HG02870 (cell line): Measurements from ENCODE around the gene WDR6.

Source experiments
- ATAC-seq: cut with Tn5 transposase; IDR thresholded peaks from one replicate; pipeline ENCODE4 v1.9.1; 2021; ENCODE audit warnings: mild to moderate bottlenecking, moderate library complexity; ENCODE audit not compliant: unreplicated experiment

Gene WDR6, protein sequence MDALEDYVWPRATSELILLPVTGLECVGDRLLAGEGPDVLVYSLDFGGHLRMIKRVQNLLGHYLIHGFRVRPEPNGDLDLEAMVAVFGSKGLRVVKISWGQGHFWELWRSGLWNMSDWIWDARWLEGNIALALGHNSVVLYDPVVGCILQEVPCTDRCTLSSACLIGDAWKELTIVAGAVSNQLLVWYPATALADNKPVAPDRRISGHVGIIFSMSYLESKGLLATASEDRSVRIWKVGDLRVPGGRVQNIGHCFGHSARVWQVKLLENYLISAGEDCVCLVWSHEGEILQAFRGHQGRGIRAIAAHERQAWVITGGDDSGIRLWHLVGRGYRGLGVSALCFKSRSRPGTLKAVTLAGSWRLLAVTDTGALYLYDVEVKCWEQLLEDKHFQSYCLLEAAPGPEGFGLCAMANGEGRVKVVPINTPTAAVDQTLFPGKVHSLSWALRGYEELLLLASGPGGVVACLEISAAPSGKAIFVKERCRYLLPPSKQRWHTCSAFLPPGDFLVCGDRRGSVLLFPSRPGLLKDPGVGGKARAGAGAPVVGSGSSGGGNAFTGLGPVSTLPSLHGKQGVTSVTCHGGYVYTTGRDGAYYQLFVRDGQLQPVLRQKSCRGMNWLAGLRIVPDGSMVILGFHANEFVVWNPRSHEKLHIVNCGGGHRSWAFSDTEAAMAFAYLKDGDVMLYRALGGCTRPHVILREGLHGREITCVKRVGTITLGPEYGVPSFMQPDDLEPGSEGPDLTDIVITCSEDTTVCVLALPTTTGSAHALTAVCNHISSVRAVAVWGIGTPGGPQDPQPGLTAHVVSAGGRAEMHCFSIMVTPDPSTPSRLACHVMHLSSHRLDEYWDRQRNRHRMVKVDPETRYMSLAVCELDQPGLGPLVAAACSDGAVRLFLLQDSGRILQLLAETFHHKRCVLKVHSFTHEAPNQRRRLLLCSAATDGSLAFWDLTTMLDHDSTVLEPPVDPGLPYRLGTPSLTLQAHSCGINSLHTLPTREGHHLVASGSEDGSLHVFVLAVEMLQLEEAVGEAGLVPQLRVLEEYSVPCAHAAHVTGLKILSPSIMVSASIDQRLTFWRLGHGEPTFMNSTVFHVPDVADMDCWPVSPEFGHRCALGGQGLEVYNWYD

DNA sequence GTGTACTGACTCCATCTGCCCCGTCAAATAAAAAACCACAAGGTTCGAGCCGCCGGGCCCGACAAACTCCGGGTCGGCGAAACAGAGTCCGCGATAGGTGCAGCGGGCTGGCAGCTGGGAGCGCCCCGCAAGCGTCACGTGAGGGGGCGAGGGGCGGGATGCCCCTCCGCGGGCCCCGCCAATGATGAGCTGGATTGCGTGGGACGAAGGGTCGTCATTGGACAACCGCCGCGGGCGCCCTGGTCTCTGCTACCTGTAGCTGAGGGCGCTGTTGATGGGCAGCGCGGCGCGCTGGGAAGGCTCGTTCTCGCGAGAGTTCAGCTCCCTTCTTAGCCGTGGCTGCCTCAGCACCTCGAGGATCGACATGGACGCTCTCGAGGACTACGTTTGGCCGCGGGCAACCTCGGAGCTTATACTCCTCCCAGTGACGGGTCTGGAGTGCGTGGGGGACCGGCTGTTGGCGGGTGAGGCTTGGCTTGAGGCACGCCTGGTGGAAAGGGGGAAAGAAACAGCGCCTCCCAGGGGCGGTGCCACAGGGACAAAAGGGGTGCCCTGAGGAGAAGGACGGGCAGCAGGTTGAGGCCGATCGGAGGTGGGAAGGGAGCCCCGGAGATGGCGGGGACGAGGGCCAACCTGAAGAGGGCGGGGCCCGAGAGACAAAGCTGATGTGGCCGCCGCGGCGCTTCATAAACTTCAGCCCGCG is at the start of gene WDR6:
TSS of gene WDR6 (plus strand) at position 324 of the 703 bp plus-strand sequence. CDS start at position 365, 41 bp downstream.
- ATAC-seq = peak; percentile 81

DNA sequence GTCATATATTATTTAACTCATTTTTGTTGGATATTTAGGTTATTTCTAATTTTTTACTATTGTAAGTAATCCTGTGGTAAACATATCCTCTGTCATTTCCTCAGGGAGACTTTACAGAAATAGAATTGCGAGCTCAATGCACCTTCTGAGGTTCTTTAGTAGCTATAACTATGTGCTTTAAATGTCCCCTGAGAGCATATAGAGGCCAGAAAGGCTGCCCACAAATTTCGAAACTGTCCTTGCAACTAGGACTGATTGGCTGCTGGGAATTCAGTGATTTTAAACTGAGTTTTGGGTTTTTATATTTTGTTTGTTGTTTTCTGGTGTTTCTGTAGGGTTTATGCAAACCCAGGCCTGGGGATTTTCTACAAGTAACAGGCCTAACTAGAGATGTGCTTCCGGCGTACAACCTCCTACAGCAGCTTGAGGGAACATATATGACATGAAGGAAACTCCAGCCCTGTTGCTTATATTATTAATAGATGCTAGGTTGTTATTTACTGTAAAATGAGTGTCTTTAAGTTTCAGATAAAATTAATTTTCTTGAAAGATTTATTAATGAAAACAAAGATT is 46.3 kb upstream of the WDR6 start:
- no peak for ATAC-seq

DNA sequence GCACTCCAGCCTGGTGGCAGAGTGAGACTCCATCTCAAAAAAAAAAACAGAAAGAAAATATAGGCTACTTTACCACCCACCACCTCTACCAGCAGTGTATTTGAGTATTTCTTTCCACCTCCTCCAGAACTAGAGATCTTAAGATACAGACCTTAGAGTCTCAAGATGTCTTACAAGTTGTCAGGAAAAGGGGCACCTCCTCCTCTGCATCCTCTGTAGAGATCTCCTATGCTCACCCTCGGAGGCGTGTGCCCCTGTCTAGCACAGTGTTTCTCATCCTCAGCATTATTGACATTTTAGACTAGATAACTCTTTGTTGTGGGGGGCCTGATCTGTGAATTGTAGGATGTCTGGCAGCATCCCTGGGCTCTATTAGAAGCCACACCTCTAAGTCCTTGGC is 44.9 kb upstream of the WDR6 start:
- no peak for ATAC-seq

DNA sequence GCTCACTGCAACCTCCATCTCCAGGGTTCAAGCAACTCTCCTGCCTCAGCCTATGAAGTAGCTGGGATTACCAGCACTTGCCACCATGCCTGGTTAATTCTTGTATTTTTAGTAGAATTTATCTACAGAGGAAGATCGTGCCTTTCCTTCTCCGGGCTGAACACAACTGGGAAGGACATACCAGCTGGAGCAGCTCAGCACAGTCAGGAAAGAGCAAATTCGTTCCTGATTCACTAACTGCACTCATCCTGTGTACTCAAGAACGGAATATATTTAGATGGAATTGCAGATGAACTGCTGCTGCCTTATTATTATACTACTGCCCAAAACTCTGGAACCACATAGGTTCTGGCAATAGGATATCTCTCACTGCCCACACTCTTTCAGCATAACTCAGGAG is 44.3 kb upstream of the WDR6 start:
- no peak for ATAC-seq

DNA sequence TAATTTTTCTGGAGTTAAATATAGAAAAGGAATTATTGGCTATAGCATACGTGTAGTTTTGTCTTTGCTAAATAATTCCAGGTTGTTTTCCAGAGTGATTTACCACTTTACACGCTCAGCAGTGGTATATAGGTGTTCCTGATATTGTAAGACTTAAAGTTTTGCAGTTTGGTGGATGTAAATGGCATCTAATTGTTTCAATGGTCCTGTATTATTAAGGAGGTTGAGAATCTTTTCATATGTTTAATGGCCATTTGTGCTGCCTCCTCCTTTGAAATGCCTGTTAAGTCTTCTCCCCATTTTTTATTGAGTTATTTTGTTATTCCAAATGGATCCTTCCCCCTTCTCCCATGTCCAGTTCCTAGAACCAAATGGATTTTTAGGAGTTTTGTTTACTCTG is 43.6 kb upstream of the WDR6 start:
- ATAC-seq = no peak

DNA sequence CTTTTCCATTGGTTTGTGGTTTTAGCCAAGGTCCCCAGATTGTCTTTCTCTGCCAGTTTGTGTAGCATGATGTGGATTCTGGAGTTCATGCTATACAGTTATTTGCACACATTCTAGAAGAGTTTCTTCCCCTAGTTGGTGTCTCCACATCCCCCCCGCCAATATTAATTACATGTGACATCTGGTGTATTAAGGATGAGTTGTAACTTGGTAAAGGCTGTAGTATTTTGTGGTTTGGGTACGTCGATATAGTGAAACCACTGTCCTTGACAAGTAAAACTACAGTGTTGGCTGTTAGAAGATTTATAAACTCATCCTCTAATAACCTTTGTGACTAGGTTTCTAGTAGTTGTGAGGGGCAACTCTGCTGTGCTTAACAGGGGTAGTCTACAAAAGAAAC is 40.8 kb upstream of the WDR6 start:
- ATAC-seq = no peak

DNA sequence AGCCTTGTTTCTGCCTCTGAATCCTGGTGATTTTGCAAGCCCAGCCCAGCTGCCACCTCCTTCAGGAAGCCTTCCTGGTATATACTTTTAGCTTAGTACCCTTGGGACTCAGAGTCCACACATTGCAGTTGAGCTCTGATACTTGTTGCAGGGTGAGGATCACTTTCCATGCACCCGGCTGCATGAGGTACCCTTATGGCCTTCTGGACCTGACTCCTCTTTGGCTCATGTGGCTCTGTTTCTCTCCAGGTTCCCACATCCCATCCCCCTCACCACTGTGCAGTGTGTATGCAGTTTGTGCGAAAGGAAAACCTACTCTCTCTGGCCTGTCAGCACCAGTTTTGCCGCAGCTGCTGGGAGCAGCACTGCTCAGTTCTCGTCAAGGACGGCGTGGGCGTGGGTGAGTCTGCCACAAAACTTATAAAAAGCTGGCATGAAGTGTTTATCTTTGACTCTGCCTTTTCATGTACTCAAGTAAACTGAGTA is 40.3 kb upstream of the WDR6 start:
- no peak for ATAC-seq

DNA sequence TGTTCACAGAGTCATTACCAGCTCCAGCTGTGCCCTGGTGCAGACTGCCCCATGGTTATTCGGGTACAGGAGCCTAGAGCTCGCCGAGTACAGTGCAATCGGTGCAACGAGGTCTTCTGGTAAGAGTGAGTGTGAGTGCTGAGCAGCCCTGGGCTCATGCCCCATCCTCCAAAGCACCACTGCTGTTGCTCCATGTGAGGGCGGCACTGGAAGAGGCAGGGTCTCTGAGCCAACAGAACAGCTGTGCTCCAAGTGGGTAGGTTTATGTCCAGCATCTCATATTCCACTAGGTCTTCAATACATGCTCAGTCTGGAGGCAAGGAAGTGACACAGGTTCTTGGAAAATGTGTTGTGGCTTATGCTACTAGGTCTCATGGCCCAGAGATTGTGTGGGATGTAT is 36.6 kb upstream of the WDR6 start:
- ATAC-seq = no peak

DNA sequence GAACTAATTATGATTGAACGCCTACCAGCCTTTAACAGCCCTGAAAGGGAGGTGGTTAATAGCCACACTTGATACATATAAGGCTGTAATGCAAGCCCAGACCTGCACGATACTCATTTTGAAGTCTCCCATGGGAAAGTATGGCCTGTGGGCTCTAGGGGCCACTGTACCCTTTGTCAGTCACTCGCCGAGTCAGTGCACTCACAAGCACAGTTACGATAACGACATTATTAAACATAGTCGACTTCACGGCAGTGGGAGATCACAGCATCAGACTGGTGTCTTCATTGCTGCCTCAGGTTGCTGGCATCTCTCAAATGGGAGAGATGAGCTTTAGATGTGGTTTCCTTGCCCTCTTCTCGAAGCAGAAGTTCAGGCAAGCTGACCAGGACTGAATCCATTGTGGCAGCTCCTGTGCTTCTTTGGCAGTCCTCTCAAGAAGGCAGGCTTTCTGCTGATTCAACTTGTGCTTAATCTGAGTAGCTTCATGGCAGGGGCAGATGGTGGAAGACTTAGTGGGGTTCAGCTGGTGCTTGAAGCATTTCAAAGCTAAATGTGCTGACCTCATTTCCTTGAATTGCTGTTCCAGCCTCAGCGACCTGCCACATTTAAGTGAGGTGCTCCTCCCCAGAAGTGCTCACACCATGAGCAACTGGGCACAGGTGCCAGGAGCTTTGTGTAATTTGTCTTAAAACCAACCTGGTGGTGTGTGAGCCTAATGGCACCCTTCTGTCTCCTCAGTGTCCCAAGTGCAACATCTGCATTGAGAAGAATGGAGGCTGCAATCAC is 32.9 kb upstream of the WDR6 start:
- no peak for ATAC-seq

DNA sequence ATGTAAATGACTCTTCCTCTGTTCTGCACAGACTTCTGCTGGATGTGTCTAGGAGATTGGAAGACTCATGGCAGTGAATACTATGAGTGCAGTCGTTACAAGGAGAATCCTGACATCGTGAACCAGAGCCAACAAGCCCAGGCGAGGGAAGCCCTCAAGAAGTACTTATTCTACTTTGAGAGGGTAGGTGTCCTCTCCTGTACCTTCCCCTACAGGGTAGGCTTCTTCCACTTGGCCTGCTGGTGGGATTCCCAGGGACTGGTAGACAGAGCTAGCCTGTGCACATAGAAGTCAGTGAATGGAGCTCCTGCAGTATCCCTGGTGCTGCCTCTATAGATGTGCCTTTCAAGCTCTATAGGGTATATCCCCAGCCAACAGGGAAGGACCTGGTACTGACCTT is 27.7 kb upstream of the WDR6 start:
- no peak for ATAC-seq

DNA sequence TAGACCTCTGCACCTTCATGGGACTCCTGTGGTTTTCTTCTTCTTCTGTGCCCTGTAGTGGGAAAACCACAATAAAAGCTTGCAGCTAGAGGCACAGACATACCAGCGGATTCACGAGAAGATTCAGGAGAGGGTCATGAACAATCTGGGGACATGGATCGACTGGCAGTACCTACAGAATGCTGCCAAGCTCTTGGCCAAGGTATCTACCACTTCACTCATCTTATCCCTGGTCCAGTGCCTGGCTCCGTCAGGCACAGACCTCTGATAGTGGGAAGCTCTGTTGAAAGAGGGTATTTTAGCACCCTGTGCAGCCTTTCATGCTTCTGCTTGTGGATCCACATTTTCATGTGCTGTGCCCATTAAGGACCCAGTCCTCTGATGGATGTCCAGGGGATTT is 26.9 kb upstream of the WDR6 start:
- ATAC-seq = no peak

DNA sequence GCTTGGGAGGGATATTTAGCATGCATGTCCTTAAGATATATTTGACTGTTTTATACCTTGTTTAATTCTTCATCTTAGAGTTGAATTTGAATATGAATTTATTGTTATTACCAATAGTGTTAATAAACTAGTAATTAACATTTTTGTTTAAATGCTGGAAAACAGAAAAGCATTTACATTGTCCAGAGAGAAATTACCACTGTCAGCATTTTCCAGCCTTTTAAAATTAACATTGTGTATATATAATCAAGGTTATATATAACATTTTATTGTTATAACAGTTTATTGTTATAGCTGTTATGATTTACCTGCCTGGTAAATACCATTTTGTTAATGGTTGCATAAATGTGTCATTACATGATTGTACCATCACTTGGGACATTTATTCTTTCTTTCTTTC is 25.2 kb upstream of the WDR6 start:
- ATAC-seq = no peak

DNA sequence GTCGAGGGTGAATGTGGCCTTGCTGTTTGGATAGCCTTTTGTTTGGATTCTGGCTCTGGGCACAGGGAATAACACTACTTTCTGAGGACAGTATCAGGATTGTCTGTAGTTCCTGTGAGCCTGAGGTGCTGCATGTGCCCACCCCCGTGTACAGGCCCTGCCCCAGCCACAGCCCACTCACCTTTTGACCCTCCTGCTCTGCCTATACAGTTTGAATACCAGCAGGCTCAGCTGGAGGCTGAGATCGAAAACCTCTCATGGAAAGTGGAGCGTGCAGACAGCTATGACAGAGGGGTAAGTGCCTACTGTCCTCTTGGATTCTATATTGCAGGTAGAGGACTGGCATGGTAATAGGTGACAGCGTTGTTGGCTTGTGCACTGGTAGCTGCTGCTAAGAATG is 24.5 kb upstream of the WDR6 start:
- ATAC-seq = no peak

DNA sequence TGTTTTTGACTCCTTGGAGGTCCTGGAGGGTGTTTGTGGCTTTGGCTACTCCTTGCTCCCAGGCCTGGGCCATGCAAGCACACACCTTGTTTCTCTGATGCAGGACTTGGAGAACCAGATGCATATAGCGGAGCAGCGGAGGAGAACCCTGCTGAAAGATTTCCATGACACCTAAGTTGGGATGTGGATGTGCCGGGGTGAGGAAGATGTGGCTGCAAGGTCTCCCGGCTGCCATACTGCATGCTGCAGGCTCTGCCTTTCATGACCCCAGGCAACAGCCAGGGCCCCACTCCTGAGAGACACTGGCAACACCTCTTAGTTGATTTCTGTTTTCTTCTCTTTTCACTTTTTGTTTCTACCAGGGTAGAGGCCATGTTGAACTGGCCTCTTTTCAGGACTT is 24.1 kb upstream of the WDR6 start:
- no peak for ATAC-seq

DNA sequence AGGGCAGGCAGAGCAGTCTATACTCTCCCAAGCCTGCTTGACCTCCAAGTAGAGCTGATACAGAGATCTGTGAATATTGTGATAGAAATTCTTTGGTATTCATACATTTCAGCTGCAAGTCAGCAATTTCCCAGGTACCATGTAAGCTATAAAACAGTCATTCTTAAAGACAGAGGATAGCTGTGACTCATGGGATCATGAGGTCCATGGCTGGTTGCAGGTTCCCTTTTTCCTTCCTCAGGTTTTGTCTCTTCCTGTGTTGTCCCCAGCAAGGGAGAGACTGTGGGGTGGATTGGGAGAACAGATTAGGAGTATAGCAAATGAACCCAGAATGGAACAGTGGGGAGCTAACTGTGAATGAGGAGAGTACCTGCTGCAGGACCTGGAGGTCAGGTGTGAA is 22.5 kb upstream of the WDR6 start:
- ATAC-seq = no peak

DNA sequence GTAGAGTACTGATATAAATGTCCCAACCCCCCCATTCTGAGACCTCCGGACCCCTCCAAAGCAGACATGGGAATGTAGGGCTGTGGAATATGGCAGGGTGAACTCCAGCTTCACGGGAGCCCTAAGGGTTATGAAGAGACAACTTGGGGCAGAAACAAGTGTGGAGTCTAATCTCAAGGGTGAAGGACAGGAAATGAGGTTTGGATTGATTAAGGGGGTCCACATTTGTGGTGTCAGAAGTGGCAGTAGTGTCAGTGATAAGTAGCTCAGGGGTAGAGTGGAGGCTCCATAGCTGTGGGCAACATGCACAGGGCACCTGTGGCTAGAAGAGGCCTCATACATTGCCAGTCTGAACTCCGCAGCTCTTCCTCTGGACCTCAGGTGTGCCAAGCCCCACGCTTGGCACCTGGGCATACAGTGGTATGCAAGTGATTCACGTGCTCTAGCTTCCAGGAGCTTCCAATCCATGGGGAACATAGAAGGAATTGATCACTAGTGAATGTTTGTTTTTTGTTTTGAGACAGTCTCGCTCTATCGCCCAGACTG is 21.3 kb upstream of the WDR6 start:
- no peak for ATAC-seq

DNA sequence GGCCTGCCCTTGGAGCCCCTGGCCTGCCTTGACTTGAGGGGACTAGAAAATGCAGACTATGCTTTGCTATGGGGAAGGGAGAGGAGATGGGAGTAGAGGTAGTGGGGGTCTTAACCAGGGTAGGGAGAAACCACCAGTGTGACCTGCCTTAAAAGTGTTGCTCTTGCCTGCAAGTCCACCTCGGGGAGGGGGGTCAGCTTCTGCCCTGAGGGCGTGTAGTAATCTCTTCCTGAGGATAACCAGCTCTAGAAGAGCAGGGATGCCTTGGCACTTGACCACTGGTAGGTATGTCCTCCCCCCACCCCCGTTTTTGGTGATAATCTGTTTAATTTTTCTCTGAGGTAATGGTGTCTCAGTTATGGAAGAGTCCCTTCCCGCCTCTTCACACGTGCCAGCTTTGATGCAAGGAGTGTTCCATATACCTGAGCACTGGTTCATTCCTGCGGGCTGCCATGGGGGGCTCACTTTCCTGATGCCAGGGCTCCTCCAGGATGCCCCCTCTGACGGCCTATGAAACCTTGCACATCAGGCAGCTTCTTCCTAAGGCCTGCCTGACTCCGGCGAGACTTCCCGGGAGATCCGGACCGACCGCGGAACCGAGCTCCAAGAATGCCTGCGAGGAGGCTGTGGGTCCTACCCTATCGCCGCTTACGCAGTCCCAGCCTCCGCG is 17.9 kb upstream of the WDR6 start:
- ATAC-seq = no peak

DNA sequence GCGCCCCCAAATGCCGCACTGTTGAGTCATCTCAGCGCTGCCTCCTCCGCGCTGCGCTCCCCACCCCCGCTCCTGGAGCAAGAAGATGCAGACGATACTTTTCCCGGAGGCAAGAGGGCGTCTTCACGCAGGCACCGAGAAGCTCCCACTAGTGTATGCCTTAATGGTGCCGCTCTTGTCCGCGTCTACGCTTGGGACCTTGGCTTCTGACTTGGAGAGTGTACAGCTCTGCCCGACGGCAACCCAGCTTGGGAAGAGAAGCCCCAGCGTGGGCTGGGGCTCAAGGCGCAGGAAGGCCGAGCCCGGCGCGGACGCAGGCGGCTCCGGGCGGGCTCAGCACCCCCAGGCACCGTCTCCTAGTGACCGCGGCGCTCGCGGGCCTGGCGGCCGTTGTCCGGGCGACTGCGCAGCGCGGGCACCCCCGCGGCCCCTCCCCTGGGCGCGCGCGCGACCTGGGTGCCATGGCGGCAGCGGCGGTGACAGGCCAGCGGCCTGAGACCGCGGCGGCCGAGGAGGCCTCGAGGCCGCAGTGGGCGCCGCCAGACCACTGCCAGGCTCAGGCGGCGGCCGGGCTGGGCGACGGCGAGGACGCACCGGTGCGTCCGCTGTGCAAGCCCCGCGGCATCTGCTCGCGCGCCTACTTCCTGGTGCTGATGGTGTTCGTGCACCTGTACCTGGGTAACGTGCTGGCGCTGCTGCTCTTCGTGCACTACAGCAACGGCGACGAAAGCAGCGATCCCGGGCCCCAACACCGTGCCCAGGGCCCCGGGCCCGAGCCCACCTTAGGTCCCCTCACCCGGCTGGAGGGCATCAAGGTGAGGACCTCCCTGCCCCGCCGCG is 17.2 kb upstream of the WDR6 start, which contains the start of gene P4HTM:
TSS of gene P4HTM (plus strand) at position 446 of the 840 bp plus-strand sequence. CDS start at position 462, 16 bp downstream.
- peak; percentile 44 for ATAC-seq
